Measurements from ENCODE around the gene RUNX2.
"Not testable (repeated sequence)": the region's sequence is repeated elsewhere in the genome, so short reads cannot be mapped to it uniquely, and the experiment has no call there.

Gene RUNX2

DNA sequence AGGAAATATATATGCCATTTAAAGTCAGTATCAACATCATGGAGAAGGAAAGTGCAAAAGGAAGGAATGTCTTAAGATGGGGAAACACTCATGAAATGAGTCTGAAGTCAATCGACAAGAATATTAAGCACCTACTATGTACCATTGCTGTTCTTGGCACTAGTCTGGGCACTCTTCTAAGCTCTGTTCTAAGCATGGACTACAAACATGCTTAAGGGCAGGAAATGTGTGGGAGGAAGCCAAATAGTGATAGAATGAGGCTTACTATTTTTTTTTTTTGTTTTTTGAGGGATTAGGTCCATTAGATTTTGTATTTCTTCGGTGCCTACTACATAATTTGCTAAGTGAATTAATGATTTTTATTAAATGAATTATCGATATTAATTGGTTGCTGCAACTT lies 133.4 kb downstream of the RUNX2 start:
- DNase-seq, result no peak

- DNase-seq, result no peak
Measured at GRCh38 chr6:45462190-45463134, 134.3 kb downstream of the RUNX2 start.

DNA sequence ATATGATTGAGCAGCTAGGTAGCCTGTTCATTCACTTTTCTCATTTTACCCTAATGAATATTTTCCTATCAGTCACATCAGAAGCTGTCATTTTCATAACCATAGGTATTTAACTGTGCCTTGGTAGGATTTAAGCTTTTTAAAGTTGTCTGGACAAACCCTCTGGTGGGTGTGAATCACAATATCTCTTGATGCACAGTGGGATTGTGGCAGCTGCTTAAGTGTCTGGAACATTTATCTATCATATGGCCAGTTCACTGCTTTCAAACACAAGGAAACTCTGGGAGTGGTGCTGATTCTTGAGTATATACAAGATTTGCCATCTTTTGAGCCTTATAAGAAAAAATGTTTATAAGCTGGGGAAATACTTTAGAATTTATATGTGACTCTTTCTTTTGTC lies 136.6 kb downstream of the RUNX2 start:
- DNase-seq, result no peak

GRCh38 chr6:45466686-45467085 lies 138.6 kb downstream of the RUNX2 start:
- DNase-seq, result no peak

DNA sequence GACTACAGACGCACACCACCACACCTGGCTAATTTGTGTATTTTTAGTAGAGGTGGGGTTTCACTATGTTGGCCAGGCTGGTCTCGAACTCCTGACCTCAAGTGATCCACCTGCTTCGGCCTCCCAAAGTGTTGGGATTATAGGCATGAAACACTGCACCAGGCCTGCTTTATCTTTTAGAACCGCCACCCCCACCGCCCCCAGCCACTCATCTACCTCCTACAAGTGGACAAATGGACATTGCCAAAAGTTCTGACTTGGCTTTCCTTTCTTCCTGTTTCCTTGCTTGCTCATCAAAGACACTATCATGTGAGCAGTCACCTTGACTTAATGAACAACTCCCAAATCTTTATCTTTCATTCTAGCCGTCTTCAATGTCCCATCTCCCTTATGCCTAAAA lies 139.3 kb downstream of the RUNX2 start:
- not testable (repeated sequence) for DNase-seq

- DNase-seq, result no peak
Measured at GRCh38 chr6:45467853-45468252, 139.7 kb downstream of the RUNX2 start.

- no peak for DNase-seq
Measured at GRCh38 chr6:45469663-45470062, 141.5 kb downstream of the RUNX2 start.

- no peak for DNase-seq
Measured at GRCh38 chr6:45470131-45470738, 142.1 kb downstream of the RUNX2 start.

DNA sequence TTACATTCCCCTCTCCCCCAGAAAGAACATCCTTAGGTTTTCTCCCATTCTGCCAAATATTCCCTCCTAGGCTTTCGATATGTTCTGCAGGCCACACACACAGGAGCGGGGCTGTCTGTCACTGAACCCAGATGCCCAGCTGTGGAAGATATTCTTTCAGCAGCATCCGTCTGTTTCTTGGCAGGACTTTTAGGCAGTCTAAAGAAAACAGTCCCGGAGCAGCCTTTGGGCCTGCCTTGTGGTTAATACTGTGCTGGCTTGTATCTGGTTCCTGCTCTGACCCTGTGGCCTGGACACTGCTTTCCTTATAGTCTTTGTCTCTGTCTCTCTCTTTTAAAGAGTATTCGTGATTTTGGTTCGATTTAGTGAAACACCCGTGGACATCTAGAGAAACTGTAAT lies 144.3 kb downstream of the RUNX2 start:
- DNase-seq, result no peak

DNA sequence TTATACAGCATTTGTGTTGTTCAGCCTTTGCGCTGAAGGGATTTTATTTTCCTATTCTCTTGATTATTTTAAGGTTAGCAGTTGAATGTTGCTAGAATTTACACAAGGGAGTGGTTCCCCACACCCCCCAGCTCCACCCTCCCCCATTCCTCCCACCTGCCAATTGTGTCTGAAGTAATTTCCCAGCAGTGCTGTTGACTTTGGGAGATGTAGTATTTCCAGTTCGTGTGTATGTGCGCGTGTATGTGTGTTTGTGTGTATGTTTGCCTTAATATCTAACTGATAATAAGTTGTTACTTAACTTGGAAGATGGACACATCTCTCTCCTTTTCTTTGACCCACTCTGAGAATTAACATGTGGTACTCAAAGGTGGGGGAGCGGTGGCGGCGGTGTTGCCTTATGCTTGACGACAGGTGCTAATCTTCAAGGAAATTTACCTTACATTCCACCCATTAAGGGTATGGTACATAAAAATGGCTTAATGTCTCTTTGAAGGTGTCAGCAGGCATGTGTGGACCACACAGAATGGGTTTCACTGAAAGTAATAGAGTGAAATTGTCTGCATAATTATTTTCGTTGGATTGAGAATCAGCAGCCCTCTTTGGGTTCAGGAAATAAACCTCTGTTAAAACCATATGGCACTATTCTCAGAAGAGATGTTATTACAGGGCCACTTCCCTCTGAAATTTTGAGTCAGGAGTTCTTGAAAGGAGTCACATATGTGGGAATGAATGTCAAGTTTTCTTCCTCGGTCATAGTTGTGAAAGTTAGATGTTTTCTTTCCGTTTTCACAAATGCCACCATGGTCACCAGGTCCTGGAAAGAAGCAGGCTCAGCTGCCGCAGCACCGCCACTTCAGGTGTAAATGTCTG lies 145.2 kb downstream of the RUNX2 start:
- DNase-seq, result no peak

GRCh38 chr6:45474376-45474775 lies 146.2 kb downstream of the RUNX2 start:
- no peak for DNase-seq

DNA sequence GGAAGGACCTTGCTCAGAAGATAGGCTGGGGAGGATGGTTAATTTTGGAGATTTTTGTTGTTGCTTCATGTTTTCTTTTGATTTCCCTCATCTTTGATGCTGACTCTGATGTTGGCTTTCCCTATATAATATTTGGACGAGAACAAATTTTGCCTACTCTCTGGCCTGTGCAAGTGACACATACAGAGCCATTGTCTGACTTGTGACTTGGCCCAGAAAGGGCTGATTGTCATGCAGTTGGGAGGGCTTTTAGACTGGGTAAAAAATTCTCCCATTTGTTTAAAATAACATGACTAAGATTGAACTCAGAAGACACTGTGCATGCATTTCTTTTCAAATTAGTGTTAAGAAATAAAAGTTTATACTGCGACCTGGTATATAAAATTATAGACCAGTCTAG lies 148.2 kb downstream of the RUNX2 start:
- DNase-seq, result no peak

DNA sequence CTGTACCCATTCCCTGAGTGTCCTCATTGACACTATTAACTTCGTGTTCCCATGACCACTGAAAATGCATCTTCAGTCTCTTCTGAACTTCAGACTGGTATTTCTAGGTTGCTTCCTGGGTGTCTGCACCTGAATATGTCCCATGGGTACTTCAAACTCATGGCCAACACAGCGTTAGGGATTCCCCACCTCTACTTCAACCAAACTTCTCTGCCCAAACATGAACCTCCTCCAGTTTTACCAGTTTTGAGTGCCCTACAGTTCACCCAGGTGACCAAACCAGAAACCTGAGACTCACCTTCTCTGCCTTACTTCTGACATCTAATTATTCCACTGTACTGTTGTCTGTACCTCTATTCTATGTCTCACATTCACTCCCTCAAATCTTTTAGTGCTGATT lies 149.1 kb downstream of the RUNX2 start:
- DNase-seq, result no peak

DNA sequence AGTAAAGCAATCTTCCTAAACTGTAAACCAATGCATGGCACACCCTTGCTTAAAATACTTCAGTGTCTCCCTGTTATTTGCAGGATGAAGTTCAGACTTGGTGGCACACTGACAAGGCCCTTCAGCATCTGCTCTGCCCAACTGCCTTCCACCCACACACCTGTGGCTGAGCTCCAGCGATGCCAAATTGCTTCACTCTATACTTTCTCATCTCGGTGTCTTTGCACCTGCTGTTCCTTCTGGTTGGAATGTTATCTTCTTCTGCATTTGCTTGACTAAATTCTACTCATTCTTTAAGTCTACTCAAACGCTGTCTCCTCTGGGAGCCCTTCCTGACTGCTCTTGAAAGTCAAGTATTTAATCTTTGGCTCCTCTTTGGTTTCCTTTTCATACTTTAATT lies 149.7 kb downstream of the RUNX2 start:
- no peak for DNase-seq

GRCh38 chr6:45478240-45478639 lies 150.1 kb downstream of the RUNX2 start:
- DNase-seq, result no peak

- no peak for DNase-seq
Measured at GRCh38 chr6:45479834-45480751, 152.0 kb downstream of the RUNX2 start.

- DNase-seq, result no peak
Measured at GRCh38 chr6:45480752-45481415, 152.8 kb downstream of the RUNX2 start.

DNA sequence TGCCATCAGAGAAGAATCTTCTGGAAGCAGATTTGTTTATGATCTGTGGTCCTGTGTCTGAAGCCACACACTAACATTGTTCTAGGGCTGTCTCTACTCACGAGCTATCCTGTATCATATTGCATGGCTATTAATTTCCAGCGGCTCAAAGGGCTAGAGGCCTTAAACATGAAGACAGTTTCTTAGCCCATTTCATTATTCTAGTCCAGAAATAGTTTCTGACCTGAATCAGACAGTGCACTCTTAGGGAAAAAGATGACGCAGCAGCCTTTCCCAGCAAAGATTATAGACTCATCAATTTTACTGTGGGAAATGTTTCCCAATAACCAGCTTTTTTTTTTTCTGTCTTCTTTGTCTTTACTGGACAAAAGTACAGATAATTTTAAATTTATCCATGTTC lies 154.9 kb downstream of the RUNX2 start:
- no peak for DNase-seq

DNA sequence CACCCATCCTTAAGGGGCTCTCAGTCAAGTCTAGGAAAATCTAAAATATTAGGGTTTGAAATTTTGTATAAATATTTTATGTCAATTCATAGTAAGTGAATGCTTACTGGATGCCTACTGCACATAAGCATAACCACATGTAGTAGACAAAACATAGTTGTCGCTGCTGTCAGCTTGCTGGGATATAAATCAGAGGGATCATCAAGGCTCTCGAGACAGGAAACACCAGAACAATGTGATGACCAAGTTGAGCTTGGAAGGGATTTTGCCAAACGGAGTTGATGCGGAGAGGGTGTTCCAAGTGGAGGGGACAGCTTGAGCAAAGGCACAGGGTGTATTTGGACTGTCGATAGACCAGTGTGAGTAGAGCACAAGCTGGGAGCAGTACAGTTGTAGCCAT lies 155.4 kb downstream of the RUNX2 start:
- DNase-seq, result no peak

- DNase-seq, result no peak
Measured at GRCh38 chr6:45486736-45487135, 158.6 kb downstream of the RUNX2 start.

DNA sequence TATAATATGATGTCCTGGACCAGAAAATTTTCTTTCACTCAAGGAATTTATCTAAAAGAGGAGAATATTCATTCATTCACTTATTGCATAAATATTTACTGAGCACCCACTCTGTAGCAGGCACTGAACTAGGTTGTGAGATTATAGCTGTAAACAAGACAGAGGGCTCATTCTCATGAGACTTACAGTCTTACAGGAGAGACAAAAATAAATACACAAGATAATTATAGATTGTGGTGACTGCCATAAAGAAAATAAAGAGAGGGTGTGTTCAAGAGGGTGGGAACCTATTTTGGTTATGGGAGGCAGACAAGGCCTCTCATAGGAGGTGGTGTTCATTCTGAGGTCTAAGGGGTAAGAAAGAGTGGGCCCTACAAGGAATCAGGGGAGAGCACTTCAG lies 159.5 kb downstream of the RUNX2 start:
- no peak for DNase-seq

DNA sequence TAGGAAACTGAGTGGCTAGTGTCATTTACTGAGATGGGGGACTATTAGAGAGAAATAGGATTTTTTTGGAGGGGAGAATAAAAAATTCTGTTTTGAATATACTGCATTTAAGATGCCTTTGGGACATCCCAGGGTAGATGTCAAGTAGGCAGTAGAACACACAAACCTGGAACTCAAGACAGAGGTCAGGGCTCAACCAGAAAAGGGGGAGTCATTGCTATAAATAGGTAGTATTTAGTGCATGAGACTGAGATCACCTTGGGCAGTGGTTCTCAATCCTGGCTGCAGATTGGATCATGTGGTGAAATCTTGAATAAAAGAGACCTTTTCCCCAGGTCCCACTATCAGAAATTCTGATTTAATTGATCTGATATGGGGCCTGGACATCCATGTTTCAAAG lies 160.1 kb downstream of the RUNX2 start:
- no peak for DNase-seq

All from stimulated activated naive CD4-positive, alpha-beta T cell (primary cell).